ENCODE measurements around the gene ZDHHC3.
"Not testable (repeated sequence)": the region's sequence is repeated elsewhere in the genome, so short reads cannot be mapped to it uniquely, and the experiment has no call there.

Gene ZDHHC3

GRCh38 chr3:44989636-44990373 is 13.8 kb upstream of the ZDHHC3 start:
- H3K4me3 Mint-ChIP-seq = no peak overlapping the region
- H3K4me1 Mint-ChIP-seq (ENCODE audit: low read depth in 2 of 2) = peaks cover 16 to 41% of the 10 kb centered on the region in 2 donors
- H3K36me3 Mint-ChIP-seq (ENCODE audit: insufficient read depth) = peaks cover 12% of the 10 kb centered on the region
- H3K27me3 Mint-ChIP-seq = no peaks in the 10 kb centered on the region
- ATAC-seq (replicated peaks) = no peak
- H3K27ac Mint-ChIP-seq = no peak overlapping the region
- no peaks in the 10 kb centered on the region for H3K9me3 Mint-ChIP-seq
- DNase-seq = no peak

- Mint-ChIP-seq H3K27ac (no peak overlapping the region), H3K36me3 (ENCODE audit: insufficient read depth) (peaks cover 12% of the 10 kb centered on the region), H3K27me3 (no peaks in the 10 kb centered on the region), H3K4me3 (no peak overlapping the region), H3K9me3 (no peaks in the 10 kb centered on the region), H3K4me1 (ENCODE audit: low read depth in 2 of 2) (peaks cover 18 to 44% of the 10 kb centered on the region in 2 donors)
- ATAC-seq (replicated peaks) = no peak
- no peak for DNase-seq
Observed at GRCh38 chr3:44989141-44989540, 13.2 kb upstream of the ZDHHC3 start.

GRCh38 chr3:44988073-44988472 is 12.1 kb upstream of the ZDHHC3 start:
- H3K4me1 Mint-ChIP-seq (ENCODE audit: low read depth in 2 of 2) = peaks cover 19 to 47% of the 10 kb centered on the region in 2 donors
- peak overlapping the region in 1 of 2 donors; percentile 10 for H3K27ac Mint-ChIP-seq

GRCh38 chr3:44987332-44987731 is 11.4 kb upstream of the ZDHHC3 start:
- peaks cover 18 to 50% of the 10 kb centered on the region in 2 donors for H3K4me1 Mint-ChIP-seq (ENCODE audit: low read depth in 2 of 2)
- peak overlapping the region in 1 of 2 donors; percentile 10 for H3K27ac Mint-ChIP-seq
- H3K27me3 Mint-ChIP-seq = no peaks in the 10 kb centered on the region
- H3K9me3 Mint-ChIP-seq = no peaks in the 10 kb centered on the region
- peaks cover 12% of the 10 kb centered on the region for H3K36me3 Mint-ChIP-seq (ENCODE audit: insufficient read depth)
- ATAC-seq (replicated peaks) (no peak), DNase-seq (no peak)
- no peak overlapping the region for H3K4me3 Mint-ChIP-seq

More at GRCh38 chr3:44988073-44988472, 12.1 kb upstream of the ZDHHC3 start:
- DNase-seq (peak in 1 of 3 experiments; percentile 11), ATAC-seq (replicated peaks) (peak; percentile 26)
- Mint-ChIP-seq H3K27me3 (no peaks in the 10 kb centered on the region), H3K36me3 (ENCODE audit: insufficient read depth) (peaks cover 12% of the 10 kb centered on the region), H3K4me3 (no peak overlapping the region), H3K9me3 (no peaks in the 10 kb centered on the region)

GRCh38 chr3:44986330-44986729 is 10.4 kb upstream of the ZDHHC3 start:
- H3K27me3 Mint-ChIP-seq, H3K27ac Mint-ChIP-seq: not testable (repeated sequence)

GRCh38 chr3:44984335-44984734 is 8.4 kb upstream of the ZDHHC3 start:
- Mint-ChIP-seq H3K4me3 (no peak overlapping the region), H3K36me3 (ENCODE audit: insufficient read depth) (peaks cover 5% of the 10 kb centered on the region), H3K4me1 (ENCODE audit: low read depth in 2 of 2) (peaks cover 29 to 63% of the 10 kb centered on the region in 2 donors), H3K9me3 (no peaks in the 10 kb centered on the region), H3K27ac (no peak overlapping the region), H3K27me3 (no peaks in the 10 kb centered on the region)
- ATAC-seq (replicated peaks) = peak; percentile 71
- DNase-seq = no peak

More at GRCh38 chr3:44986330-44986729, 10.4 kb upstream of the ZDHHC3 start:
- not testable (repeated sequence) for H3K9me3 Mint-ChIP-seq; ATAC-seq (replicated peaks); DNase-seq; H3K4me3 Mint-ChIP-seq
- H3K4me1 Mint-ChIP-seq (ENCODE audit: low read depth in 2 of 2) = peaks cover 23 to 54% of the 10 kb centered on the region in 2 donors
- H3K36me3 Mint-ChIP-seq (ENCODE audit: insufficient read depth) = peaks cover 12% of the 10 kb centered on the region

GRCh38 chr3:44983484-44983941 is 7.5 kb upstream of the ZDHHC3 start:
- Mint-ChIP-seq H3K27me3 (no peaks in the 10 kb centered on the region), H3K27ac (peak overlapping the region in 1 of 2 donors; percentile 15), H3K36me3 (ENCODE audit: insufficient read depth) (peaks cover 3% of the 10 kb centered on the region), H3K4me3 (no peak overlapping the region), H3K9me3 (no peaks in the 10 kb centered on the region), H3K4me1 (ENCODE audit: low read depth in 2 of 2) (peaks cover 31 to 66% of the 10 kb centered on the region in 2 donors)
- no peak for ATAC-seq (replicated peaks)
- no peak for DNase-seq

- no peak overlapping the region for H3K4me3 Mint-ChIP-seq
- no peak overlapping the region for H3K27ac Mint-ChIP-seq
Observed at GRCh38 chr3:44982817-44983216, 6.8 kb upstream of the ZDHHC3 start.

GRCh38 chr3:44981751-44982150 is 5.8 kb upstream of the ZDHHC3 start:
- DNase-seq (no peak), ATAC-seq (replicated peaks) (peak; percentile 66)
- Mint-ChIP-seq H3K4me3 (no peak overlapping the region), H3K4me1 (ENCODE audit: low read depth in 2 of 2) (peaks cover 39 to 62% of the 10 kb centered on the region in 2 donors), H3K9me3 (no peaks in the 10 kb centered on the region), H3K27ac (peak overlapping the region in 1 of 2 donors; percentile 81), H3K36me3 (ENCODE audit: insufficient read depth) (no peaks in the 10 kb centered on the region), H3K27me3 (no peaks in the 10 kb centered on the region)

More at GRCh38 chr3:44982817-44983216, 6.8 kb upstream of the ZDHHC3 start:
- Mint-ChIP-seq H3K27me3 (no peaks in the 10 kb centered on the region), H3K9me3 (no peaks in the 10 kb centered on the region), H3K36me3 (ENCODE audit: insufficient read depth) (peaks cover 3% of the 10 kb centered on the region), H3K4me1 (ENCODE audit: low read depth in 2 of 2) (peaks cover 32 to 67% of the 10 kb centered on the region in 2 donors)
- no peak for ATAC-seq (replicated peaks)
- DNase-seq = no peak

- H3K4me3 Mint-ChIP-seq = no peak overlapping the region
- peak overlapping the region in 1 of 2 donors; percentile 81 for H3K27ac Mint-ChIP-seq
- H3K9me3 Mint-ChIP-seq = no peaks in the 10 kb centered on the region
- H3K27me3 Mint-ChIP-seq = no peaks in the 10 kb centered on the region
- peaks cover 43 to 66% of the 10 kb centered on the region in 2 donors for H3K4me1 Mint-ChIP-seq (ENCODE audit: low read depth in 2 of 2)
- ATAC-seq (replicated peaks) (peak; percentile 40), DNase-seq (no peak)
- peaks cover 5% of the 10 kb centered on the region for H3K36me3 Mint-ChIP-seq (ENCODE audit: insufficient read depth)
Observed at GRCh38 chr3:44981220-44981619, 5.2 kb upstream of the ZDHHC3 start.

GRCh38 chr3:44974416-44974815 is 1.6 kb downstream of the ZDHHC3 start:
- H3K27ac Mint-ChIP-seq = peak overlapping the region in 1 of 2 donors; percentile 98
- peaks cover 21% of the 10 kb centered on the region for H3K36me3 Mint-ChIP-seq (ENCODE audit: insufficient read depth)
- no peaks in the 10 kb centered on the region for H3K9me3 Mint-ChIP-seq
- H3K4me3 Mint-ChIP-seq = peak overlapping the region; percentile 94 to 97
- DNase-seq (no peak), ATAC-seq (replicated peaks) (no peak)
- H3K4me1 Mint-ChIP-seq (ENCODE audit: low read depth in 2 of 2) = peaks cover 43 to 62% of the 10 kb centered on the region in 2 donors
- H3K27me3 Mint-ChIP-seq = no peaks in the 10 kb centered on the region

GRCh38 chr3:44970926-44971490 is 5.0 kb downstream of the ZDHHC3 start:
- peaks cover 45 to 73% of the 10 kb centered on the region in 2 donors for H3K4me1 Mint-ChIP-seq (ENCODE audit: low read depth in 2 of 2)

GRCh38 chr3:44969828-44970179 is 6.2 kb downstream of the ZDHHC3 start:
- H3K4me3 Mint-ChIP-seq = peak overlapping the region; percentile 15 to 54
- H3K27ac Mint-ChIP-seq = peak overlapping the region; percentile 80 to 85
- DNase-seq = no peak

More at GRCh38 chr3:44970926-44971490, 5.0 kb downstream of the ZDHHC3 start:
- peak overlapping the region in 1 of 2 donors; percentile 85 for H3K27ac Mint-ChIP-seq
- ATAC-seq (replicated peaks) (no peak), DNase-seq (no peak)
- peaks cover 14% of the 10 kb centered on the region for H3K36me3 Mint-ChIP-seq (ENCODE audit: insufficient read depth)
- no peaks in the 10 kb centered on the region for H3K9me3 Mint-ChIP-seq
- H3K4me3 Mint-ChIP-seq = no peak overlapping the region
- no peaks in the 10 kb centered on the region for H3K27me3 Mint-ChIP-seq

More at GRCh38 chr3:44969828-44970179, 6.2 kb downstream of the ZDHHC3 start:
- peaks cover 45 to 79% of the 10 kb centered on the region in 2 donors for H3K4me1 Mint-ChIP-seq (ENCODE audit: low read depth in 2 of 2)
- H3K27me3 Mint-ChIP-seq = no peaks in the 10 kb centered on the region
- peaks cover 5% of the 10 kb centered on the region for H3K36me3 Mint-ChIP-seq (ENCODE audit: insufficient read depth)
- ATAC-seq (replicated peaks) = peak; percentile 81
- no peaks in the 10 kb centered on the region for H3K9me3 Mint-ChIP-seq

Data from effector memory CD8-positive, alpha-beta T cell (primary cell).